Measurements from ENCODE around the gene TXNRD1.
"Not testable (repeated sequence)": the region's sequence is repeated elsewhere in the genome, so short reads cannot be mapped to it uniquely, and the experiment has no call there.

The TXNRD1 gene

DNA sequence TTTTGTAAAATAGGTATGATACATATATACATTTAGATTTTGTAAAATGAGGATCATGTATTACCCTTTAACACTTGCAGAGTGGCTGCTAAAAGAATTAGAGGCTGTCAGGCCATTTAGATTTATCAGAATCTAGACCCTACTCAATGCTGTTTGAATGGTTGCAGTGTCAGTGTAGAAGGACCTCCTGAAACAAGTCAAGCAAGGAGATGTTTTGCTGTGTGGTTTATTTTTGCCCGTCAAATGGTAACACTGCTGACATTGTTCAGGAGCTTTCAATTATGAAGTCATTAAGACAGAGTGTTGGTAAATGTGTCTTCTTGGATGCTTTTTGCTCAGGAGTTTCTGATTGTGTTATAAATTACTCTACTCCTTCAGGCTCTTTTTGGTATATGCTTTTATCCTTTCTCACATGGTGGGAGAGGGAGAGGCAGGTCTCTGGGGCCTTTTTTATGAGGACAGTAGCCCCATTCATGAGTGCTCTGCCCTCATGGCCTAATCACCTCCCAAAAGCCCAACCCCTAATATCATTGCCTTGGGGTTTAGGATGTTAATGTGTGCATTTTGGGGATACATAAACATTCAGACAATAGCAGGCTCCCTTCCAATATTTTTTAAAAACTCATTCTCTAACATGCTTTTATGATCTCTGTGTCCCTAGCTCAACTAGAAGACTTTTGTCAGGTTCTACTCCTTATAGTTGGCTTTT is 104.5 kb downstream of the TXNRD1 start:
- TF ChIP-seq, protein P1, sequence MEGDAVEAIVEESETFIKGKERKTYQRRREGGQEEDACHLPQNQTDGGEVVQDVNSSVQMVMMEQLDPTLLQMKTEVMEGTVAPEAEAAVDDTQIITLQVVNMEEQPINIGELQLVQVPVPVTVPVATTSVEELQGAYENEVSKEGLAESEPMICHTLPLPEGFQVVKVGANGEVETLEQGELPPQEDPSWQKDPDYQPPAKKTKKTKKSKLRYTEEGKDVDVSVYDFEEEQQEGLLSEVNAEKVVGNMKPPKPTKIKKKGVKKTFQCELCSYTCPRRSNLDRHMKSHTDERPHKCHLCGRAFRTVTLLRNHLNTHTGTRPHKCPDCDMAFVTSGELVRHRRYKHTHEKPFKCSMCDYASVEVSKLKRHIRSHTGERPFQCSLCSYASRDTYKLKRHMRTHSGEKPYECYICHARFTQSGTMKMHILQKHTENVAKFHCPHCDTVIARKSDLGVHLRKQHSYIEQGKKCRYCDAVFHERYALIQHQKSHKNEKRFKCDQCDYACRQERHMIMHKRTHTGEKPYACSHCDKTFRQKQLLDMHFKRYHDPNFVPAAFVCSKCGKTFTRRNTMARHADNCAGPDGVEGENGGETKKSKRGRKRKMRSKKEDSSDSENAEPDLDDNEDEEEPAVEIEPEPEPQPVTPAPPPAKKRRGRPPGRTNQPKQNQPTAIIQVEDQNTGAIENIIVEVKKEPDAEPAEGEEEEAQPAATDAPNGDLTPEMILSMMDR (IDR thresholded peaks at IDR 0.05; ENCODE audit: insufficient read depth, low read depth, low read length, missing control alignments) = no peak
- DNase-seq (ENCODE audit: low read depth) = no peak
- H3K4me3 ChIP-seq (ENCODE audit: low read length) = no peak overlapping the region

DNA sequence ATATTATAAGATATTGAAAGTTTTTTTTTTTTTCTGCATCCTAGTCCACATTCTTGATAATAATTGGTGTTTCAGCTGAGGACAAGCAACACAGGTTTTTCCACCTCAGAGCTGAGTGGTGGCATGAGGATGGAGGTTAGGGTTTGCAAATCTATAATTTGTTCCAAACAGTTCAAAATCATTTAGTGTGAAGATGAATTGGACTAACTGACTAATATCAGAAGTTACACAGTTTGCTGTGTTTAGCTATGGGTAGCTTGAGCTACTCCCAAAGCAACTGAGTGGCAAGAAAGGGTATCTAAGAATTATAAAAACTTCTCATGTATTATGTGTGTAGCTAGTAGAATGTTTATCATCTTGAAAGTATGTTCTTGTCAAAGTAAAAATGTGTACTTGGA is 105.0 kb downstream of the TXNRD1 start:
- DNase-seq (ENCODE audit: low read depth) = no peak
- TF ChIP-seq, protein P1 (IDR thresholded peaks at IDR 0.05; ENCODE audit: insufficient read depth, low read depth, low read length, missing control alignments) = no peak

DNA sequence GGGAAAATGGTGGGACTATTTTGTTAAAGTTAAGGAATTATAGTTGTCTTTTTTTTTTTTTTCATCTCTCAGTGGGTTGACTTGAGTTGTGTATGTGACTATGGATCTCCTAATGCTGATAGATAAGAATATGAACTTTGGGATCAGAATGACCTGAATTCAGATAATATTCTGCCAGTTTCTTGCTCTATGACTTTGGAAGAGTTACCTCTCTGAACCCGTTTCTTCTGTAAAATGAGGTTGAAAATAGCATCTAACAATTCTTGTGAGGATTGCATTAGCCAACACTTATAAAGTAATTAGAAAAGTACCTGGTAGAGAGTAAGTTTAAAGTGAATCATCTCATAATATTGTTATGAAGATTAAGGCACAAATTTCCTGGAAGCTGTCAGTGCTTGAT is 106.4 kb downstream of the TXNRD1 start:
- TF ChIP-seq, protein P1 (IDR thresholded peaks at IDR 0.05; ENCODE audit: insufficient read depth, low read depth, low read length, missing control alignments) = no peak
- no peak for DNase-seq (ENCODE audit: low read depth)
- no peak overlapping the region for H3K4me3 ChIP-seq (ENCODE audit: low read length)

More for the DNA sequence above, 105.0 kb downstream of the TXNRD1 start:
- H3K4me3 ChIP-seq (ENCODE audit: low read length) = no peak overlapping the region

DNA sequence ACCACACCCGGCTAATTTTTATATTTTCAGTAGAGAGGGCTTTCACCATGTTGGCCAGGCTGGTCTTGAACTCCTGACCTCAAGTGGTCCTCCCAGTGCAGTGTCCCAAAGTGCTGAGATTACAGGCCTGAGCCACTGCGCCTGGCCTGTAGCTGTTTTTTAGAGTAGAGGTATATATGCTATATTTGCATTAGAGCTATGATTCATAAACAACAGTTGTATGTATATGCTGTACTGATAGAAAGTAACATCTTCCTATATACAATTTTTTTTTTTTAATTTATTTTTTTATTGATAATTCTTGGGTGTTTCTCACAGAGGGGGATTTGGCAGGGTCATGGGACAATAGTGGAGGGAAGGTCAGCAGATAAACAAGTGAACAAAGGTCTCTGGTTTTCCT is 107.0 kb downstream of the TXNRD1 start:
- not testable (repeated sequence) for DNase-seq (ENCODE audit: low read depth); H3K4me3 ChIP-seq (ENCODE audit: low read length)

DNA sequence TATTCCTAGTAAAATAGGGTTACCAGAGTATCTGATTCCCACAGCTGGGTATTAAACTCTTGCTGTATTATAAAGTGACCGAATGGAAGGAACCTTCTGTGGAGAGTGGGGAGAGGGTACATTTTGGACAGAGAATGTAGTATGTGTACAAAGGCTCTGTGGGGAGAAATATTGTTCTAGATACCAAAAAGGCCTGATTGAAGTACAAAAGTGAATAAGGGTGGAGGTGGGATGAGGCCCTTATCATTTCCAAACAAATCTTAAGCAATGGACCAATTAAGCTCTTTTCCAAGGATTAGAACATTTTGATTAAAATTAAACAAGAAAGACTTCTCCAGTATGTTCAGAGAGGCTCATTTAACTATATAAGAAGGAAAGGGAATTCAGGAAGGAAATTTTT is 108.3 kb downstream of the TXNRD1 start:
- no peak overlapping the region for H3K4me3 ChIP-seq (ENCODE audit: low read length)
- no peak for DNase-seq (ENCODE audit: low read depth)
- TF ChIP-seq, protein P1 (IDR thresholded peaks at IDR 0.05; ENCODE audit: insufficient read depth, low read depth, low read length, missing control alignments) = no peak

DNA sequence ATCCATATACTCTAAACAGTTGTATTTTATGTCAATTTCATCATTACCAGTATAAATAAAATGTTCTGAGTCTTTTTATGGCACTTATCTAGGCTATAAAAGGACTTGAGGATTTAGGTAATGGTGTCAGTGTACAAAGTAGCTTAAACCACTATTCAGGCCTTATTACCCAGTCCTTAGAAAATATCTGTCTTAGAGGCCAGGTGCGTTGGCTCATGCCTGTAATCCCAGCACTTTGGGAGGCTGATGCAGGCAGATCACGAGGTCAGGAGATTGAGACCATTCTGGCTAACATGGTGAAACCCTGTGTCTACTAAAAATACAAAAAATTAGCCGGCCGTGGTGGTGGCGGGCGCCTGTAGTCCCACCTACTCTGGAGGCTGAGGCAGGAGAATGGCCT is 112.7 kb downstream of the TXNRD1 start:
- DNase-seq (ENCODE audit: low read depth); H3K4me3 ChIP-seq (ENCODE audit: low read length): not testable (repeated sequence)

DNA sequence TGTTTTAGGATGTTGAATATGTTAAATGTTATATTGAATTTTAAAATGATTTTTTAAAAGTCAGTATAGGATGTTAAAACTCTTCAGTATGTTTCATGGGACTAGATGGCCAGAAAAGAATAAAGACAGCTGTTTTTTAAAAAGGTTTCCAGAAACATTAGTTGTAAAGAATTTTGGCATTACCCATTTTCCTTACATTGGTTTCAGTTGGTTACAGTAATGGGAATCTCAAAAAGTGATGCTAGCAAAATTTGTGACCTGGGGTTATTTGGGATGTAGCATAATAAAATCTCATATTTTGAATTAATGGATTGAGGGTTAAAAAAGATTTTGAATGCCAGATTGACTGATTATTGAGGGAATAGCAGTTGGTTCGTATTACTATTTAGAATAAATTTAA is 113.2 kb downstream of the TXNRD1 start:
- no peak overlapping the region for H3K4me3 ChIP-seq (ENCODE audit: low read length)

More for the DNA sequence above, 113.2 kb downstream of the TXNRD1 start:
- no peak for DNase-seq (ENCODE audit: low read depth)
- TF ChIP-seq, protein P1 (IDR thresholded peaks at IDR 0.05; ENCODE audit: insufficient read depth, low read depth, low read length, missing control alignments) = no peak

All from epithelial cell of esophagus (primary cell).